ENCODE results near the gene TP73.

TP73 gene

DNA sequence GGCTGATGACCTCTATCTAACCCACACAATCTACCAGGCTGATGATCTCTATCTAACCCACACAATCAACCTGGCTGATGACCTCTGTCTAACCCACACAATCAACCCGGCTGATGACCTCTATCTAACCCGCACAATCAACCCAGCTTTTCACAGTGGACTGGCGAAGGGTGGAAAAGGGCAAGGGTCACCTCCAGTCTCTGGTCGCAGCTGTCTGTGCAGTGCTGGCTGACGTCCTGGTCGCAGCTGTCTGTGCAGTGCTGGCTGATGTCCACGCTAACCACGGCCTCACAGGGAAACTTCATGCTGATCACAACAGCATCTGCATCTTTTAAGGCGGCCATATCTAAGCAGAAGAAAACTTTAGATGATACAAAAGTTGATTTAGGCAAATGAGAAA lies 87.7 kb downstream of the TP73 start:
- H3K4me3 ChIP-seq (ENCODE audit: low read depth, low read length) = no peak overlapping the region
- DNase-seq (ENCODE audit: low read depth) = no peak
- TF ChIP-seq, protein P1, sequence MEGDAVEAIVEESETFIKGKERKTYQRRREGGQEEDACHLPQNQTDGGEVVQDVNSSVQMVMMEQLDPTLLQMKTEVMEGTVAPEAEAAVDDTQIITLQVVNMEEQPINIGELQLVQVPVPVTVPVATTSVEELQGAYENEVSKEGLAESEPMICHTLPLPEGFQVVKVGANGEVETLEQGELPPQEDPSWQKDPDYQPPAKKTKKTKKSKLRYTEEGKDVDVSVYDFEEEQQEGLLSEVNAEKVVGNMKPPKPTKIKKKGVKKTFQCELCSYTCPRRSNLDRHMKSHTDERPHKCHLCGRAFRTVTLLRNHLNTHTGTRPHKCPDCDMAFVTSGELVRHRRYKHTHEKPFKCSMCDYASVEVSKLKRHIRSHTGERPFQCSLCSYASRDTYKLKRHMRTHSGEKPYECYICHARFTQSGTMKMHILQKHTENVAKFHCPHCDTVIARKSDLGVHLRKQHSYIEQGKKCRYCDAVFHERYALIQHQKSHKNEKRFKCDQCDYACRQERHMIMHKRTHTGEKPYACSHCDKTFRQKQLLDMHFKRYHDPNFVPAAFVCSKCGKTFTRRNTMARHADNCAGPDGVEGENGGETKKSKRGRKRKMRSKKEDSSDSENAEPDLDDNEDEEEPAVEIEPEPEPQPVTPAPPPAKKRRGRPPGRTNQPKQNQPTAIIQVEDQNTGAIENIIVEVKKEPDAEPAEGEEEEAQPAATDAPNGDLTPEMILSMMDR (conservative IDR thresholded peaks at IDR 0.05; ENCODE audit: low read depth, low read length) = no peak

GRCh38 chr1:3740752-3741151 lies 88.4 kb downstream of the TP73 start:
- H3K4me3 ChIP-seq (ENCODE audit: low read depth, low read length) = no peak overlapping the region
- no peak for DNase-seq (ENCODE audit: low read depth)
- TF ChIP-seq, protein P1 (conservative IDR thresholded peaks at IDR 0.05; ENCODE audit: low read depth, low read length) = no peak

DNA sequence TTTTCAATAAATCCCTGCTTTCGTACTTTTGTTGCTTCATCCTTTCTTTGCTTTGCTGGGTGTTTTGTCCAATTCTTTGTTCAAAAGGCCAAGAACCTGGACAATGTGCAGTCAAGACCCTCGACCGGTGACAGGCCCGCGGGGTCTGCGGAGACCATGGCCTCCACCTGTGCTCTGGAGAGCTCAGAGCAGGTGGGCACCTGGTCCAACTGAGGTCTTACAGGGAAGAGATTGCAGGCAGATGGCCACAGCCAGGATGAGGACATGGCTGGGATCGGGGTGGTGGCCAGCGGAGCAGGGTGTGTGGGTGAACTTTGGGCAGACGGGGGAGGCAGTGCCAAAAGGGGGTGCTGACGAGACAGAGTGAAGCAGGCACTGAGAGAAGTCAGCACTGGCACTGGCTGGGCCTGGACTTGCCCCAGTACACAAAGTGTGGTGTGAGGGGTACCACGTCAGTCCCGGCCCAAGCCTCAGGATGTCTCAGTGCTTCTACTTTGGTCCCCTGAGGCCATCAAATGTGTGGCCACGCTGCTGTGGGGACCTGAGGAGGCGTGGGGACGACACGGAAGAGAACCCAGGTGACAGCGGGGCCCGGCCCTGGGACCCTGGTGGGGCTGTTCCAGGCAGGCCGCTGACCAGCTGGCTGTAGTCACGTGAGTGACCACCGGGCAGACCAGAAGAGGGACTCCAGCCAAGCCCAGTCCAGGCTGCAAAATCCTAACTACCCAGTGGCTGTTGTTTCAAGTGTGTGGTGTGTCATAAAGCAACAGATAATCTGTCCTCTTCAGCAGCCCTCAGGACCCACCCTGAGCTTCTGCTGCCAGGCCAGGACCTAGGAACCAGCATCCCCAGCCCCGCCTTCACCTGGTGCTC lies 89.5 kb downstream of the TP73 start:
- TF ChIP-seq, protein P1 (conservative IDR thresholded peaks at IDR 0.05; ENCODE audit: low read depth, low read length) = no peak
- DNase-seq (ENCODE audit: low read depth) = no peak
- H3K4me3 ChIP-seq (ENCODE audit: low read depth, low read length) = no peak overlapping the region

DNA sequence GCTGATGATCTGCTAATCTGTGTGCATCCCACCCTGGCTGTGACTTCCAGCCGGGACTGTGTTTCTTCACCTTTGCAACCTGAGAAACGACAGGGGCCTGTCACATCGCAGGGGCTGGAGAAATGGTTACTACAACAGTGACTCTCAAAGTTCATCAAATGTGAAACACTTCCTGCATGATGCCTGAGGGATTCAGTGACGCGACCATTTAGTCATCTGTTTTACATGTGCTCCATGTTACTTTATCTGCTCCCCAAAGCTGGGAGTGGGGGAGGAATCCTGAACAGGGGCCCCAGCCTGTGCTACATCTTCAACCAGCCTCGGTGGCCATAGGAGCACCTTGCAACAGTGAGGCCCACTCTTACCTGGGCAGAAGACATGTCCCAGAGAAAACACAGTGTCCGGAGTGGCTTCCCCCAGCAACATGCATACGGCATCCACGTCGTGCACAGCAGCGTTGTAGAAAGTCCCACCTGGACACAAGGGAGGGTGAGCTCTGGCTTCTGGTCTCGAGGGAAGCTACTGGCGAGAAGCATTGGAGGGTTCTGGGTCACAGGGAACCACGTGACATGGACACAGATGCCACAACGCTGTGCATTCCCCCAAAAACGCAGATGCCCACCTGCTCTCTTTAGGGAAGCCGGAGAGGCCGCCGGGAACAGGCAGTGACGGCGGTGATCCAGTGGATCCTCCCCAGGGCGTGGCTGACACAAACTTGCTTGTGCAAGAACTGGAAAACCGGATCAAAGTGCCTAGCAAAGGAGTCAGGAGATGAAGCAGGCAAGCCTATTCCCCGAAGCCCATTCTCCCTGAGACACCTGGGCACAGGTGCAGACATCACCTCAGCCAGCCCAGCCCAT lies 90.4 kb downstream of the TP73 start:
- H3K4me3 ChIP-seq (ENCODE audit: low read depth, low read length) = no peak overlapping the region
- no peak for DNase-seq (ENCODE audit: low read depth)
- TF ChIP-seq, protein P1 (conservative IDR thresholded peaks at IDR 0.05; ENCODE audit: low read depth, low read length) = no peak

DNA sequence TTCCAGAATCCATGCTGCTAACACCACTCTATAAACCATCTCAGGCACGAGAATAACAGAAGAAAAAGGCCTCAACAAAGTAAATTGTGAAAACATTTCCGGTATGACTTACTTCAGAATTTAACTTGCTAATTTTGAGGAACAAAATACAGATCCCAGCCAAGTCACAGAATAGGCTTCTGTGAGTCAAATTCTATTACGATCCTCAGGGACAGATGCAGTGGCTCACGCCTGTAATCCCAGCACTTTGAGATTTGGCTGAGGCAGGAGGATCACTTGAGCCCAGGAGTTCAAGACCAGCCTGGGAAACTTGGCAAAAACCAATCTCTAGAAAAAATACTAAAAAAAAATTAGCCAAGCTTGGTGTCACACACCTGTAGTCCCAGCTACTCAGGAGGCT lies 91.1 kb downstream of the TP73 start:
- TF ChIP-seq, protein P1 (conservative IDR thresholded peaks at IDR 0.05; ENCODE audit: low read depth, low read length) = no peak
- no peak overlapping the region for H3K4me3 ChIP-seq (ENCODE audit: low read depth, low read length)
- DNase-seq (ENCODE audit: low read depth) = no peak

- TF ChIP-seq, protein P1 (conservative IDR thresholded peaks at IDR 0.05; ENCODE audit: low read depth, low read length) = no peak
- no peak overlapping the region for H3K4me3 ChIP-seq (ENCODE audit: low read depth, low read length)
- DNase-seq (ENCODE audit: low read depth) = no peak
These were observed 91.5 kb downstream of the TP73 start for GRCh38 chr1:3743826-3744225.
